Measurements from ENCODE around the gene TNFSF13. TPM values are rescaled to one million over a fixed set of nuclear protein-coding genes. Genes with fewer than 3 reads are reported as not detected.

TNFSF13 gene
- total and polyA plus RNA-seq, 12 donors = 1.00 to 75.2 (median 40.0) TPM

GRCh38 chr17:7579001-7579833, 20.7 kb downstream of the TNFSF13 start, which contains the start of gene CD68:
Gene CD68 (plus strand): TSS chr17:7579638. CDS start chr17:7579678, 40 bp downstream.
- H3K27me3 ChIP-seq = no peaks in the 10 kb centered on the region
- H3K9me3 ChIP-seq (replicated peaks in 1 of 3) = no peaks in the 10 kb centered on the region
- peak within 1 kb of the TSS in 1 of 4 donors; percentile 54 for H3K4me3 ChIP-seq
- peak within 1 kb of the TSS; percentile 47 to 97 (median 81) for H3K27ac ChIP-seq
- 13 to 18% (median 15%) methylated on average over 6 to 7 of the region's 7 CpGs for WGBS, 4 donors
- peak; percentile 49 to 91 (median 86) for DNase-seq
- intact Hi-C loops (cut with DNase I) = no loop called here
- peaks cover 40 to 78% of the 10 kb centered on the region in 2 donors for H3K4me1 ChIP-seq (replicated peaks in 1 of 2)
- peaks cover 0 to 49% of the 10 kb centered on the region in 2 donors for H3K36me3 ChIP-seq (replicated peaks in 1 of 2)
- TF ChIP-seq CTCF (IDR thresholded peaks at IDR 0.05) (no peak), POLR2A (IDR thresholded peaks at IDR 0.05) (peak; percentile 67 to 82)

GRCh38 chr17:7579834-7580603, 21.5 kb downstream of the TNFSF13 start:
- intact Hi-C loops (cut with DNase I) = no loop called here
- H3K36me3 ChIP-seq (replicated peaks in 1 of 2) = peaks cover 0 to 41% of the 10 kb centered on the region in 2 donors
- H3K9me3 ChIP-seq (replicated peaks in 1 of 3) = no peaks in the 10 kb centered on the region
- no peak for DNase-seq
- H3K4me3 ChIP-seq = peak overlapping the region in 1 of 4 donors; percentile 54
- H3K27me3 ChIP-seq = no peaks in the 10 kb centered on the region
- peak overlapping the region; percentile 47 to 97 (median 81) for H3K27ac ChIP-seq
- TF ChIP-seq POLR2A (IDR thresholded peaks at IDR 0.05) (no peak), CTCF (IDR thresholded peaks at IDR 0.05) (no peak)
- 65 to 82% (median 70%) methylated on average over 9 to 12 of the region's 12 CpGs for WGBS, 4 donors
- H3K4me1 ChIP-seq (replicated peaks in 1 of 2) = peaks cover 41 to 78% of the 10 kb centered on the region in 2 donors

DNA sequence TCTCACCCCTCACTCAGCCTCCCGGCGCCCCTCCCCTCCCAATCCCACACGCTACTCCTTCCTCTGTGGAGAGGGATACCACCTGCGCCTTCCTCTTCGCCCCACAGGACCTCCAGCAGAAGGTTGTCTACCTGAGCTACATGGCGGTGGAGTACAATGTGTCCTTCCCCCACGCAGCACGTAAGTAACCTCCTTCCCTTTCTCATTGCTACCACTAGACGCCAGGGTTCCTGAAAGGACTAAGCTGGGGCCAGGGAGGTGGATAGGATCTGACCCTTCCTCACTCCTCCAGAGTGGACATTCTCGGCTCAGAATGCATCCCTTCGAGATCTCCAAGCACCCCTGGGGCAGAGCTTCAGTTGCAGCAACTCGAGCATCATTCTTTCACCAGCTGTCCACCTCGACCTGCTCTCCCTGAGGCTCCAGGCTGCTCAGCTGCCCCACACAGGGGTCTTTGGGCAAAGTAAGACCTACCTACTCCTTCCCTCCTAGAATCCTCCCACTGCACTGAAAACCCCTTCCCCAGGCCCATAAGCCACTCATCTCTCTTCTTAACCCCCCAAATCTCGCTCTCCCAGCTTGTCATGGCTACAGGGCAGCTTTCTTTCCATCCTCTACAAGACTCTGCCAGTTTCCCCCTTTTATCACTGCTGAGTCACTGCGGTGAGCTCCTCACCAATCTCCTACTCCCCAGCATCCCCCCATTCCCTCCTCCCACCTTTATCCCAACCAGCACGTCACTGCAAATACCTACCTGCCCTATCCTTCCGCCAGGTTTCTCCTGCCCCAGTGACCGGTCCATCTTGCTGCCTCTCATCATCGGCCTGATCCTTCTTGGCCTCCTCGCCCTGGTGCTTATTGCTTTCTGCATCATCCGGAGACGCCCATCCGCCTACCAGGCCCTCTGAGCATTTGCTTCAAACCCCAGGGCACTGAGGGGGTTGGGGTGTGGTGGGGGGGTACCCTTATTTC, 22.3 kb downstream of the TNFSF13 start:
- H3K4me1 ChIP-seq (replicated peaks in 1 of 2) = peaks cover 36 to 74% of the 10 kb centered on the region in 2 donors
- H3K9me3 ChIP-seq (replicated peaks in 1 of 3) = no peaks in the 10 kb centered on the region
- 77 to 83% (median 81%) methylated on average over 23 of the region's 23 CpGs for WGBS, 4 donors
- no peak for TF ChIP-seq CTCF (IDR thresholded peaks at IDR 0.05)
- TF ChIP-seq POLR2A (IDR thresholded peaks at IDR 0.05) = no peak
- H3K27ac ChIP-seq = peak overlapping the region in 3 of 5 donors; percentile 47 to 97 (median 96)
- intact Hi-C loops (cut with DNase I) = no loop called here
- H3K4me3 ChIP-seq = peak overlapping the region in 1 of 4 donors; percentile 54
- no peaks in the 10 kb centered on the region for H3K27me3 ChIP-seq
- peaks cover 0 to 32% of the 10 kb centered on the region in 2 donors for H3K36me3 ChIP-seq (replicated peaks in 1 of 2)
- DNase-seq = no peak
